ENCODE data around the gene BRD4.
A peak's percentile ranks its signal among the peaks of the same experiment; 100 is the strongest.
"Not testable (repeated sequence)": the region's sequence is repeated elsewhere in the genome, so short reads cannot be mapped to it uniquely, and the experiment has no call there.

The BRD4 gene

GRCh38 chr19:15360015-15360414, 27.7 kb upstream of the BRD4 start:
- not testable (repeated sequence) for DNase-seq (ENCODE audit: low read depth in 2 of 2)

GRCh38 chr19:15358918-15359317, 26.6 kb upstream of the BRD4 start:
- no peak for DNase-seq (ENCODE audit: low read depth in 2 of 2)

- no peak for DNase-seq (ENCODE audit: low read depth in 2 of 2)
Observed at GRCh38 chr19:15357906-15358305, 25.6 kb upstream of the BRD4 start.

GRCh38 chr19:15354566-15355296, 22.4 kb upstream of the BRD4 start:
- no peak for DNase-seq (ENCODE audit: low read depth in 2 of 2)

GRCh38 chr19:15353908-15354307, 21.6 kb upstream of the BRD4 start:
- DNase-seq (ENCODE audit: low read depth in 2 of 2): no peak

- DNase-seq (ENCODE audit: low read depth in 2 of 2): not testable (repeated sequence)
Observed at GRCh38 chr19:15352535-15352934, 20.2 kb upstream of the BRD4 start.

GRCh38 chr19:15341328-15341727, 9.0 kb upstream of the BRD4 start:
- not testable (repeated sequence) for DNase-seq (ENCODE audit: low read depth in 2 of 2)

- DNase-seq (ENCODE audit: low read depth in 2 of 2): no peak
Observed at GRCh38 chr19:15340086-15340485, 7.7 kb upstream of the BRD4 start.

GRCh38 chr19:15337202-15337601, 4.9 kb upstream of the BRD4 start:
- no peak for DNase-seq (ENCODE audit: low read depth in 2 of 2)

GRCh38 chr19:15335992-15336391, 3.7 kb upstream of the BRD4 start:
- DNase-seq (ENCODE audit: low read depth in 2 of 2): not testable (repeated sequence)

GRCh38 chr19:15331419-15332310, 674 bp downstream of the BRD4 start:
- DNase-seq (ENCODE audit: low read depth in 2 of 2): peak; percentile 43

- DNase-seq (ENCODE audit: low read depth in 2 of 2): no peak
Observed at GRCh38 chr19:15330801-15331418, 1.4 kb downstream of the BRD4 start.

GRCh38 chr19:15328312-15328711, 4.0 kb downstream of the BRD4 start:
- DNase-seq (ENCODE audit: low read depth in 2 of 2): no peak

- no peak for DNase-seq (ENCODE audit: low read depth in 2 of 2)
Observed at GRCh38 chr19:15324791-15325519, 7.4 kb downstream of the BRD4 start.

GRCh38 chr19:15323496-15324235, 8.7 kb downstream of the BRD4 start:
- DNase-seq (ENCODE audit: low read depth in 2 of 2): no peak

GRCh38 chr19:15321739-15322138, 10.6 kb downstream of the BRD4 start:
- DNase-seq (ENCODE audit: low read depth in 2 of 2): no peak

- no peak for DNase-seq (ENCODE audit: low read depth in 2 of 2)
Observed at GRCh38 chr19:15320116-15320515, 12.2 kb downstream of the BRD4 start.

GRCh38 chr19:15318241-15318691, 14.1 kb downstream of the BRD4 start:
- no peak for DNase-seq (ENCODE audit: low read depth in 2 of 2)

- no peak for DNase-seq (ENCODE audit: low read depth in 2 of 2)
Observed at GRCh38 chr19:15317392-15318071, 14.8 kb downstream of the BRD4 start.

- DNase-seq (ENCODE audit: low read depth in 2 of 2): no peak
Observed at GRCh38 chr19:15316498-15316897, 15.8 kb downstream of the BRD4 start.

Measured in activated CD4-positive, alpha-beta T cell treated with anti-CD3 and anti-CD28 coated beads for 24 hours (primary cell).